K562 (cell line): ENCODE results near the gene GALP.

Experiments
- BRD9 ChIP-seq: fragments of 450-650 bp; IDR thresholded peaks from 2 replicates; pipeline ENCODE4 v1.6.1; 2018; ENCODE audit warnings: low read depth; ENCODE audit not compliant: partially characterized antibody
- CBFB ChIP-seq: sonication (generic); formaldehyde crosslinking; IDR thresholded peaks from 2 replicates; pipeline ENCODE4 v1.4.0; 2020; ENCODE audit warnings: mild to moderate bottlenecking, missing genetic modification reagents
- EP300 ChIP-seq: IDR thresholded peaks from 2 replicates; pipeline ENCODE4 v1.6.1; 2012; ENCODE audit warnings: low read length, improper control_type of control experiment
- FIP1L1 ChIP-seq: fragments of 200-400 bp; formaldehyde crosslinking; IDR thresholded peaks from 2 replicates; pipeline ENCODE4 v1.6.1; 2018; ENCODE audit warnings: mild to moderate bottlenecking, low read depth, low read length; ENCODE audit not compliant: poor library complexity, severe bottlenecking
- FOS ChIP-seq: IDR thresholded peaks from 3 replicates; pipeline ENCODE4 v1.6.1; 2011; ENCODE audit not compliant: insufficient read length; ENCODE audit errors: extremely low read depth
- HCFC1 ChIP-seq: IDR thresholded peaks from 2 replicates; pipeline ENCODE4 v1.6.1; 2012; ENCODE audit warnings: low read depth, low read length, improper control_type of control experiment
- POLR2AphosphoS5 ChIP-seq: IDR thresholded peaks from 2 replicates; pipeline ENCODE4 v1.6.1; 2011; ENCODE audit warnings: mild to moderate bottlenecking, low read depth, low read length, moderate library complexity; ENCODE audit not compliant: control insufficient read depth, insufficient read depth
- PRMT5 ChIP-seq: sonication (generic); formaldehyde crosslinking; IDR thresholded peaks from 2 replicates; pipeline ENCODE4 v1.5.0; 2020; ENCODE audit warnings: missing genetic modification reagents
- ZNF780A ChIP-seq: fragments of 250-450 bp; sonication (Bioruptor Pico); IDR thresholded peaks from 2 replicates; pipeline ENCODE4 v1.5.0; 2021; ENCODE audit warnings: mild to moderate bottlenecking
- TF ChIP-seq, protein P1 (sequence below), 3 experiments: IDR thresholded peaks in 2 of 3; conservative IDR thresholded peaks in 1 of 3; 2 replicates each; pipeline ENCODE4 v1.5.1; 2011 to 2012; ENCODE audit warnings: low read length in 3 of 3, mild to moderate bottlenecking in 3 of 3, control low read depth in 2 of 3, improper control_type of control experiment in 1 of 3, inconsistent platforms in 1 of 3, low read depth in 1 of 3, mixed read lengths in 1 of 3, moderate library complexity in 1 of 3; ENCODE audit not compliant: insufficient read depth in 2 of 3

DNA sequence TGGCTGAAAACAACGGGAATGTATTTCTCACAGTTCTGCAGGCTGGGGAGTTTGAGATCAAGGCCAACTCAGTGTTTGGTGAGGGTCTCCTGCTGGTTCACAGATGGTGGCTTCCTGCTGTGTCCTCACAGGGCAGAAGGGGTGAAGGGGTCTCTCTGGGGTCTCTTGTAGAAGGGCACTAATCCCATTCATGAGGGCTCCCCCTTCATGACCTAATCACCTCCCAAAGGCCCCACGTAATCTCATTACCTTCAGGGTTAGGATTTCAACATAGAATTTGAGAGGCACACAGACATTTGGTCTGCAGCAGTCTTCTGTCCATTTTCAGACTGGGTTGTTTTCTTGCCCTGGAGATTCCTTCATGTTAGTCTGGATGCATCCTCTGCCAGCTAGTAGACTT is 23.2 kb upstream of the GALP start:
- TF ChIP-seq ZNF780A (no peak), FOS (no peak), EP300 (no peak), CBFB (no peak), BRD9 (no peak), PRMT5 (no peak), POLR2AphosphoS5 (no peak), HCFC1 (no peak), FIP1L1 (no peak)
- TF ChIP-seq, protein P1, sequence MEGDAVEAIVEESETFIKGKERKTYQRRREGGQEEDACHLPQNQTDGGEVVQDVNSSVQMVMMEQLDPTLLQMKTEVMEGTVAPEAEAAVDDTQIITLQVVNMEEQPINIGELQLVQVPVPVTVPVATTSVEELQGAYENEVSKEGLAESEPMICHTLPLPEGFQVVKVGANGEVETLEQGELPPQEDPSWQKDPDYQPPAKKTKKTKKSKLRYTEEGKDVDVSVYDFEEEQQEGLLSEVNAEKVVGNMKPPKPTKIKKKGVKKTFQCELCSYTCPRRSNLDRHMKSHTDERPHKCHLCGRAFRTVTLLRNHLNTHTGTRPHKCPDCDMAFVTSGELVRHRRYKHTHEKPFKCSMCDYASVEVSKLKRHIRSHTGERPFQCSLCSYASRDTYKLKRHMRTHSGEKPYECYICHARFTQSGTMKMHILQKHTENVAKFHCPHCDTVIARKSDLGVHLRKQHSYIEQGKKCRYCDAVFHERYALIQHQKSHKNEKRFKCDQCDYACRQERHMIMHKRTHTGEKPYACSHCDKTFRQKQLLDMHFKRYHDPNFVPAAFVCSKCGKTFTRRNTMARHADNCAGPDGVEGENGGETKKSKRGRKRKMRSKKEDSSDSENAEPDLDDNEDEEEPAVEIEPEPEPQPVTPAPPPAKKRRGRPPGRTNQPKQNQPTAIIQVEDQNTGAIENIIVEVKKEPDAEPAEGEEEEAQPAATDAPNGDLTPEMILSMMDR (IDR thresholded peaks at IDR 0.05 in 2 of 3, conservative IDR thresholded peaks at IDR 0.05 in 1 of 3; ENCODE audit: insufficient read depth in 2 of 3, low read depth in 1 of 3, low read length in 3 of 3): no peak
